GM13976 (cell line): ENCODE measurements around the gene TKTL1.

Experiments used
- DNase-seq: peaks from one replicate; pipeline ENCODE4 v3.0.0; 2012; ENCODE audit warnings: low spot score
- in situ Hi-C: fragments of 300-500 bp; cut with MboI; formaldehyde crosslinking; loops from one replicate; pipeline ENCODE4 v1.12.0; 2022; ENCODE audit warnings: low sequenced_read_pairs, mixed read lengths, inconsistent platforms; ENCODE audit not compliant: unreplicated experiment
- TF ChIP-seq, protein P1 (sequence below): IDR thresholded peaks from 2 replicates; pipeline ENCODE4 v1.5.1; 2012; ENCODE audit warnings: borderline replicate concordance, mild to moderate bottlenecking; ENCODE audit not compliant: insufficient read depth; ENCODE audit errors: extremely low read depth, missing control alignments, control extremely low read depth

TKTL1 gene

DNA sequence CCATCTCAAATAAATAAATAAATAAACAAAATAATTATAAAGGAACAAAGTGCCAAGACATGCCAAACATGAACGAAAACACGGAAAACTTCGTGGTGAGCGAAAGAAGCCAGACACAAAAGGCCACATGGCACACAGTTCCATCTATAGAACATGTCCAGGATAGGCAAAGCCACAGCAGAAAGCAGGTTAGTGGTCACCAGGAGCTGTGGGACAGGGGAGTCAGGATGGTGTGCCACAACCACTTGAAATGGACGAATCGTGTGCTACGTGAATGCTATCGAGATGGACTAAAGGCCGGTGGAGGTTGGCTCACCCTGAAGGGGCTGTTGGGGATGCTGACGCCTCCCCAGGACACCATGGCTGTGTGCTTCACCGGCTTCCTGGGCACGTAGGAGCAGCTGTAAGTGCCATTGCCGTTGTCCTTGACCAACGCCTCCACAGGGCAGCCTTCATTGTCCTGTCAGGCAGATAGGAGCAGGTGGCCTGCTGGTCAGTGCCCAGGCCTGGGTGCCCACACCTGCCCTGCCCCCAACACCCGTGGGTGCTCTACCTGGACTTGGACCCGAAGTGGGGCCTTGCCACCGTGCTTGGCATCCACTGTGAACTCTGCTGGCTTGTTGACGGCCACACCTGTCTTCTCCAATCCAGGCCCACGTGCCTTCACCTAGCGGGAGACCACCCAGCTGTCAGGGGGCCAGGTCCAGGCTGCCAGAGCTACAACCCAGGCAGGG lies 68.3 kb downstream of the TKTL1 start:
- in situ Hi-C loops = no loop called here
- TF ChIP-seq, protein P1, sequence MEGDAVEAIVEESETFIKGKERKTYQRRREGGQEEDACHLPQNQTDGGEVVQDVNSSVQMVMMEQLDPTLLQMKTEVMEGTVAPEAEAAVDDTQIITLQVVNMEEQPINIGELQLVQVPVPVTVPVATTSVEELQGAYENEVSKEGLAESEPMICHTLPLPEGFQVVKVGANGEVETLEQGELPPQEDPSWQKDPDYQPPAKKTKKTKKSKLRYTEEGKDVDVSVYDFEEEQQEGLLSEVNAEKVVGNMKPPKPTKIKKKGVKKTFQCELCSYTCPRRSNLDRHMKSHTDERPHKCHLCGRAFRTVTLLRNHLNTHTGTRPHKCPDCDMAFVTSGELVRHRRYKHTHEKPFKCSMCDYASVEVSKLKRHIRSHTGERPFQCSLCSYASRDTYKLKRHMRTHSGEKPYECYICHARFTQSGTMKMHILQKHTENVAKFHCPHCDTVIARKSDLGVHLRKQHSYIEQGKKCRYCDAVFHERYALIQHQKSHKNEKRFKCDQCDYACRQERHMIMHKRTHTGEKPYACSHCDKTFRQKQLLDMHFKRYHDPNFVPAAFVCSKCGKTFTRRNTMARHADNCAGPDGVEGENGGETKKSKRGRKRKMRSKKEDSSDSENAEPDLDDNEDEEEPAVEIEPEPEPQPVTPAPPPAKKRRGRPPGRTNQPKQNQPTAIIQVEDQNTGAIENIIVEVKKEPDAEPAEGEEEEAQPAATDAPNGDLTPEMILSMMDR = no peak
- DNase-seq = no peak

DNA sequence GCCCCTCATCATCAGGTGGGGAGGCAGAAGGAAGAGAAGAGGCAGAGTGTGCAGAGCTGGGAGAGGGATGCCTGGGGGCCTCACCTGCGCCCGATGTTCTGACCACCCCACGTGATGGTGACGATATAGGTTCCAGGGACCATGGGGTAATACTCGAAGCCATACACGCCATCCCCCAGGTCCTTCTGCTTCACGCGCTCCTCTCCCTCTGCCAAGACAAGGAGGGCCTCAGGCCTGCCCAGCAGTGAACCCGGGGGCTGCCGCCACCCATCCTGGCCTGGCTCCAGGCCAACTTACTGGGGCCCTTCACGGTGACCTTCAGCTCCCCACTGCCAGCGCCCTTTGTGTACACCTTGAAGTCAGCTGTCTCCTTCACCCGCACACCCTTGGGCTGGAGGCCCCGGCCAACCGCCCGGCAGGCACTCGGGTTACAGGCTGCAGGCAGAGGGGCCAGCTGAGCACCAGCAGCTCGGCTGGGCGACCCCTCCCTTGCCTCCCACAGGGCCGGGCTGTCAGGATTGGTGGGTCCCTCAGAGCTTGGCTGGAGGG lies 69.5 kb downstream of the TKTL1 start:
- DNase-seq = no peak
- TF ChIP-seq, protein P1 = no peak
- in situ Hi-C loops = no loop called here

DNA sequence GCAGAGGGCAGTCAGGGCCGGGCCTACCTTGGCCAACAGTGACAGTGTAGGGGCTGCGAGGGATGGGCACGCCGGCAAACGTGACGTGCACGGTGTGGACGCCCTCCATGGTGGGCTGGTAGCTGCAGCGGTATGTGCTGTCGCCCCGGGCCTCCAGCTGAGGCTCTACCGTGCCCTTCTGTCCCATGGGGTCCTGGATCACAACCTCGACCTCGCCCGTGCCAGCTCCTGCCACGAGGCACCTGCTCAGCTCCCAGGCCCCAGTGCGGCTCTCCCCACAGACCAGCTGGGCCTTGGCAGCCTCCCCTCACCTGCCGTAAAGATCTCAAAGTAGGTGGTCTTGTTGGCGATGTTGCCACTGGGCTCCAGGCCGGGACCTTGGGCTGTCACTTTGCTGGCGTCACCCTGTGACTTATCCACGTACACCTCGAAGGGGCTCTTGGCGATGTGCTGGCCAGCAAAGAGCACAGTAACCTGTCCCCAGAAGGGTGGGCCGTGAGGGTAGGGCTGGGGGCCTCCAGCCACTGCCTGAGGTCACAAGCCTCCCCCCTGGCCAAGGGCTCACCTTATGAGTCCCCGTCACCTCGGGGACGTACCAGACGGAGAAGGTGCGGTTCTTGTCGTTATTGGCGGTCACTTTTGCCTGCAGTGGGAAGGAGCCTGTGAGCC lies 70.5 kb downstream of the TKTL1 start:
- DNase-seq = no peak
- TF ChIP-seq, protein P1 = no peak
- in situ Hi-C loops = no loop called here

DNA sequence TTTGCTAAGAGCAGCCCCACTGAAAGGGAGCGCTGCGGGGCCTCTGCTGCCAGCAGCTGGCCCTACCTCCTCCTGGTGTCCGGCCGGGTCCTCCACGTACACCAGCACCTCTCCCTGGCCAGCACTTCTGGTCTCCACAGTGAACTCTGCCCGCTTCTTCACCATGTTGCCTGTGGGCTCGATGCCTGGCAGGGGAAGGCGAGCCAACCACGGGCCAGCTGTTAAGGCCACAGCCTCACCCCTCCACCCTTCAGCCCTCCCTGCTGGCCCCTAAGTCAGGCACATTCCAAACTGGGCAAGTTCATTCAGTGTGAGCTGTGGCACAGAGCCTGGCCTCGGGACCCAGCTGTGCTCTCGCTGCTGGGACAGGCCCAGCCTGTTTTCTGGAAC lies 71.1 kb downstream of the TKTL1 start:
- no peak for DNase-seq
- in situ Hi-C loops = no loop called here
- TF ChIP-seq, protein P1 = no peak

DNA sequence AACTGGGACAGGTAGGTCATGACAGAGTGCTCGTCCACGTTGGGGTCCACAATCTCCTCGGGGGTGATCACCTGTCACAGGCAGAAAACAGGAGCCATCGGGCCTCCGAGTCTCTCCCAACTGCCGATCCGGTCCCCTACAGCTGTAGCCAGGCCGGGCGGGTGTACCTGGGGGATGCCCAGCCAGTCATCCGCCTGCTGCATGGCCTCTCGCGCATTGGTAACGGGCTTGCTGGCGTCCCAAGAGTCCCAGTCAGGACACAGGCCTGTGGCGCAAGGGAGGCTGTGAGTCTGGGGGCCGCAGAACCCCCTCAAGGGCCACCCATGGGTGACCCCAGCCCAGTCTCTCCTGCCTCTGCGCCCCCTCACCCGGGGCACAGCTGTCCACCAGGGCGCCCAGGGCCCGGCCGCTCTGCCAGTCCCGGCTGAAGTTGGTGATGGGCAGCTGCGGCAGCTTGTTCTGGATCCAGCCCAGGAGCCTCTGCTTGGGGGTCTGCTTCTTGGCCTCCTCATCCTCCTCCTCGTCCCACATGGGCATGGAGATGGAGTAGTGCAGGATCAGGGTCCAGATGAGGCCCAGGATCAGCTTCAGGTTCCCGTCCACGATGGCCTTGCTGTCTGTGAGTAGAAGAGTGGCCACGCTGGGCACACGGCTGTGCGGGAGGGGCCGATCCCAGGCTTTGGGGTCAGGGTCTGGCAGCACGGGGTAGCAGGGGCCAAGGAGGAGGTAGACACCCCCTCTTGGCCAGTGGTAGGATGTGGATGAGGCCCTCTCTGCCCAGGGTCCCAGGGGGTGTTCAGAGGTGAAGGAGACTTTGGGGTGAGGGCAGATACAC lies 72.1 kb downstream of the TKTL1 start:
- in situ Hi-C loops = no loop called here
- TF ChIP-seq, protein P1 = no peak
- DNase-seq = no peak
